Activated B cell treated with CpG ODN at 0.5 μM for 24 hours (primary cell): ENCODE measurements around the gene ARPIN. TPM values are rescaled to one million over a fixed set of nuclear protein-coding genes. Genes with fewer than 3 reads are reported as not detected.

ENCODE experiments used
- ATAC-seq: fragments of 200-7000 bp; cut with Tn5 transposase; one replicate; pipeline ENCODE4 v1.10.0; 2021; ENCODE audit warnings: low read depth, mild to moderate bottlenecking, moderate library complexity
- CTCF ChIA-PET: fragments of 350-600 bp; sonication (Branson Sonifier 250); formaldehyde crosslinking; loops from one replicate; lab custom pipeline; 2021; ENCODE audit warnings: antibody characterized with exemption; lab: Charles Lee
- POLR2A ChIA-PET: fragments of 350-600 bp; sonication (Branson Sonifier 250); formaldehyde crosslinking; loops from one replicate; lab custom pipeline; 2021; ENCODE audit warnings: antibody characterized with exemption; lab: Charles Lee
- DNase-seq: peaks from one replicate; pipeline ENCODE4 v3.0.0; 2022
- H3K27ac Mint-ChIP-seq: one replicate; pipeline ENCODE4 v1.8.0; 2020; ENCODE audit warnings: mixed read lengths
- H3K27me3 Mint-ChIP-seq: one replicate; pipeline ENCODE4 v1.8.0; 2021; ENCODE audit warnings: mixed read lengths
- H3K36me3 Mint-ChIP-seq: one replicate; pipeline ENCODE4 v1.8.0; 2021; ENCODE audit warnings: low read depth, mixed read lengths
- H3K4me1 Mint-ChIP-seq: one replicate; pipeline ENCODE4 v1.8.0; 2021; ENCODE audit warnings: mixed read lengths
- H3K4me3 Mint-ChIP-seq: one replicate; pipeline ENCODE4 v1.8.0; 2020; ENCODE audit warnings: mild to moderate bottlenecking, mixed read lengths
- H3K9me3 Mint-ChIP-seq: one replicate; pipeline ENCODE4 v1.8.0; 2020; ENCODE audit warnings: mixed read lengths
- intact Hi-C: fragments of 100-400 bp; cut with micrococcal nuclease; formaldehyde crosslinking; loops from one replicate; pipeline ENCODE4 v1.15.1; 2024
- total RNA-seq: library from RNA; stranded (reverse); gene quantifications from 2 replicates; pipeline ENCODE4 v1.2.3, GENCODE V29; 2022
- TF ChIP-seq, protein P1 (sequence below): fragments of 200-600 bp; IDR thresholded peaks from one replicate; pipeline ENCODE4 v1.8.0; 2022; ENCODE audit warnings: antibody characterized with exemption, mild to moderate bottlenecking

The ARPIN gene
- total RNA-seq, 1 donor from 2014 or later = not detected

DNA sequence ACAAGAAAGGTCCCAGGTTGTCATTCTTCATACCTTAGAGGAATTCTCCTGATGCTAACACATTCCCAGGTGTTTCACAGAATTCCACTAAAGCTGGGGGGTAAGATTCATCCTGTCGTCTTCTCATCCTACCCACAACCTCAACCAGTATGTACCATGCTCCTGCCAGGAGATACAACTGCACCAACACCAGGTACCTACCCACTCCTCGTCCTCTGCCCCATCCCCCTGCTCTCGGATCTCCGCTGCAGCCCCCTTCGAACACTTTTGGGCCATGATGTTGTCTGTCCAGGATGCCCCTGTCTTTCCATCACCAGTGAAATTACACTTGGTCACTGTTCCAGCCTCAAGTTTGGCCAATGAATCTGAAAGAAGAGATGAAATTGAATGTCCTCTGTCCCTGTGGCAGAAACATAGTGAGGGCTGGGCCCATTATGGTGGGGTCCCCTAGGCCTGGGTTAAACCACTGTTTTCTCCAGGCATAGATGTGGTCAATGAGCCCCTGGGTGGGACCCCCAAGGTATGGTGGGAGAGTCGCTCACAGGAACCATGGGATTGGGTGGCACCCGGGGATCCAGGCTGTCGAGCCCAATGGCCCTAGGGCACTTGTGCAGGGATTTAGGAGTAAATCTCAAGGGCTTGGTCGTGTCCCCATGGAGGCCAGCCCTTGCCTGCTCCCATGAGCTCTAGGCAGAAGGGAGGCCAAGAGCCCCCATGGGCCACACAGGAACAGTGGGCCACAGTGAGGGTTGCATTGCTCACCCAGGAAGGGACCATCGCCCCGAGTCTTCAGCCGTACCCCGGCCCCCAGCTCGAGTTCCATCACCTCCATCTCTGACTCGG is 9.5 kb downstream of the ARPIN start:
- peaks cover 3% of the 10 kb centered on the region for H3K27me3 Mint-ChIP-seq
- no peak overlapping the region for H3K27ac Mint-ChIP-seq
- no peaks in the 10 kb centered on the region for H3K36me3 Mint-ChIP-seq
- ATAC-seq (no peak), DNase-seq (no peak)
- ChIA-PET CTCF (no interaction called here), POLR2A (no interaction called here)
- no peak overlapping the region for H3K4me3 Mint-ChIP-seq
- TF ChIP-seq, protein P1, sequence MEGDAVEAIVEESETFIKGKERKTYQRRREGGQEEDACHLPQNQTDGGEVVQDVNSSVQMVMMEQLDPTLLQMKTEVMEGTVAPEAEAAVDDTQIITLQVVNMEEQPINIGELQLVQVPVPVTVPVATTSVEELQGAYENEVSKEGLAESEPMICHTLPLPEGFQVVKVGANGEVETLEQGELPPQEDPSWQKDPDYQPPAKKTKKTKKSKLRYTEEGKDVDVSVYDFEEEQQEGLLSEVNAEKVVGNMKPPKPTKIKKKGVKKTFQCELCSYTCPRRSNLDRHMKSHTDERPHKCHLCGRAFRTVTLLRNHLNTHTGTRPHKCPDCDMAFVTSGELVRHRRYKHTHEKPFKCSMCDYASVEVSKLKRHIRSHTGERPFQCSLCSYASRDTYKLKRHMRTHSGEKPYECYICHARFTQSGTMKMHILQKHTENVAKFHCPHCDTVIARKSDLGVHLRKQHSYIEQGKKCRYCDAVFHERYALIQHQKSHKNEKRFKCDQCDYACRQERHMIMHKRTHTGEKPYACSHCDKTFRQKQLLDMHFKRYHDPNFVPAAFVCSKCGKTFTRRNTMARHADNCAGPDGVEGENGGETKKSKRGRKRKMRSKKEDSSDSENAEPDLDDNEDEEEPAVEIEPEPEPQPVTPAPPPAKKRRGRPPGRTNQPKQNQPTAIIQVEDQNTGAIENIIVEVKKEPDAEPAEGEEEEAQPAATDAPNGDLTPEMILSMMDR = no peak
- intact Hi-C loops = no loop called here
- no peaks in the 10 kb centered on the region for H3K4me1 Mint-ChIP-seq
- H3K9me3 Mint-ChIP-seq = no peaks in the 10 kb centered on the region

GRCh38 chr15:89900849-89901248 is 11.9 kb downstream of the ARPIN start:
- no peak for DNase-seq
- POLR2A ChIA-PET = no interaction called here
- peaks cover 3% of the 10 kb centered on the region for H3K27me3 Mint-ChIP-seq
- H3K9me3 Mint-ChIP-seq = no peaks in the 10 kb centered on the region
- TF ChIP-seq, protein P1 = no peak
- H3K4me1 Mint-ChIP-seq = no peaks in the 10 kb centered on the region
- CTCF ChIA-PET = interaction anchor here (2.1 kb wide), 1 partner anchor 140 kb away, joined by 4 read pairs; no protein-coding TSS in a partner anchor
- H3K27ac Mint-ChIP-seq = no peak overlapping the region
- no peak for ATAC-seq
- H3K4me3 Mint-ChIP-seq = no peak overlapping the region
- intact Hi-C loops = no loop called here
- no peaks in the 10 kb centered on the region for H3K36me3 Mint-ChIP-seq

DNA sequence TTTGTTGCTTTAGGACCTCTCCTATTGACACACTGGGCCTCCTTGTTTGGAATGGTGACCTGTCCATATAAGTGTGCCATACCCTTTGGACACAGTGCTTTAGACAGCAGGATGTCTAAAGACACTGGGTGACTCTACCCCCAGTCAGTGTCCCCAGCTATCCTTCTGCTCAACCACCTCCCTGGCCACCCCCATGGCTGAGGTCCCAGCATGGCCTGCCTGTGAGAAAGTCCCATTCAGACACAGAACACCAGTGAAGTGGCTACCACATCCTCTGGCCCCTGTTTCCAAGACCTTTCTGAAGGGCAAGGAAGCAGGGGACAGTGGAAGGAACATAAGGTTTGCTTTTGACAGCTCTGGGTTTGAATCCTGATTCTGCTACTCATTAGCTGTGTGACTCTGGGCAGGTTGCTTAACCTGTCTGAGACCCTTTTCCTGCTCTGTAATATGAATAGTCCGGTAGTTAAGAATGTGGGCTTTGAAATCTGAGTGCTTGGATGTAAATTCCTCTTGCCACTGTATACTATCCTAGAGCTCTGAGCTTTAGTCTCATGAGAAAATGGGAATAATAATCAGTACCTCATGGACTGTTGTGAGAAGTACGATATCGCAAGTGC is 12.7 kb downstream of the ARPIN start:
- TF ChIP-seq, protein P1 = no peak
- CTCF ChIA-PET = interaction anchor here (0.6 to 3.4 kb wide), 6 partner anchors 25 to 184 kb away, joined by 3 to 43 read pairs (median 4); no protein-coding TSS in a partner anchor
- H3K4me3 Mint-ChIP-seq = no peak overlapping the region

GRCh38 chr15:89899295-89899945 is 13.3 kb downstream of the ARPIN start:
- ATAC-seq = no peak
- Mint-ChIP-seq H3K36me3 (peaks cover under 1% of the 10 kb centered on the region), H3K4me3 (no peak overlapping the region), H3K9me3 (no peaks in the 10 kb centered on the region), H3K27me3 (peaks cover 3% of the 10 kb centered on the region), H3K4me1 (peaks cover 3% of the 10 kb centered on the region), H3K27ac (no peak overlapping the region)
- ChIA-PET POLR2A (interaction anchor here (0.6 to 1.7 kb wide), 2 partner anchors 116 to 187 kb away, joined by 3 to 12 read pairs; no protein-coding TSS in a partner anchor), CTCF (interaction anchor here (0.6 to 3.4 kb wide), 8 partner anchors 25 to 189 kb away, joined by 3 to 43 read pairs (median 4); no protein-coding TSS in a partner anchor)
- TF ChIP-seq, protein P1 = no peak
- intact Hi-C loops = loop anchor here (2.0 to 10.0 kb wide), 2 partner anchors 65 to 103 kb away; no protein-coding TSS in a partner anchor
- no peak for DNase-seq

More for the DNA sequence above, 12.7 kb downstream of the ARPIN start:
- no peaks in the 10 kb centered on the region for H3K9me3 Mint-ChIP-seq
- H3K27ac Mint-ChIP-seq = no peak overlapping the region
- no peaks in the 10 kb centered on the region for H3K4me1 Mint-ChIP-seq
- H3K27me3 Mint-ChIP-seq = peaks cover 3% of the 10 kb centered on the region
- H3K36me3 Mint-ChIP-seq = no peaks in the 10 kb centered on the region
- ATAC-seq (no peak), DNase-seq (no peak)
- POLR2A ChIA-PET = no interaction called here
- intact Hi-C loops = loop anchor here (2.0 to 10.0 kb wide), 2 partner anchors 65 to 103 kb away; no protein-coding TSS in a partner anchor
